ENCODE data around the gene SMIM41. TPM values are rescaled to one million over a fixed set of nuclear protein-coding genes. Genes with fewer than 3 reads are reported as not detected.

Gene SMIM41
- polyA plus RNA-seq, 1 donor (not counting 4 experiments of a cell fraction or from before 2014, with no cell fraction given), result not detected

DNA sequence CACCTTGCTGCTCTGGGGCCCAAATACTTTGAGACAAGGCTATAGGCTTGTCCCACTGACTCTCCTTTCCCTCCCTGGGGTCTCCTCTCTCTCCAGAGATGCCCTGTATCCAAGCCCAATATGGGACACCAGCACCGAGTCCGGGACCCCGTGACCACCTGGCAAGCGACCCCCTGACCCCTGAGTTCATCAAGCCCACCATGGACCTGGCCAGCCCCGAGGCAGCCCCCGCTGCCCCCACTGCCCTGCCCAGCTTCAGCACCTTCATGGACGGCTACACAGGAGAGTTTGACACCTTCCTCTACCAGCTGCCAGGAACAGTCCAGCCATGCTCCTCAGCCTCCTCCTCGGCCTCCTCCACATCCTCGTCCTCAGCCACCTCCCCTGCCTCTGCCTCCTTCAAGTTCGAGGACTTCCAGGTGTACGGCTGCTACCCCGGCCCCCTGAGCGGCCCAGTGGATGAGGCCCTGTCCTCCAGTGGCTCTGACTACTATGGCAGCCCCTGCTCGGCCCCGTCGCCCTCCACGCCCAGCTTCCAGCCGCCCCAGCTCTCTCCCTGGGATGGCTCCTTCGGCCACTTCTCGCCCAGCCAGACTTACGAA is 25.2 kb upstream of the SMIM41 start:
- no peak for FAIRE-seq
- Histone ChIP-seq H3K9me1 (ENCODE audit: control insufficient read depth, extremely low read depth, insufficient read depth, low read length) (no peaks in the 10 kb centered on the region), H3K27me3 (ENCODE audit: control insufficient read depth, extremely low read depth, insufficient read depth, low read length) (no peaks in the 10 kb centered on the region), H3K27ac (ENCODE audit: control insufficient read depth, insufficient read depth, low read length) (no peak overlapping the region), H4K20me1 (ENCODE audit: control insufficient read depth, extremely low read depth, insufficient read depth, low read length) (no peaks in the 10 kb centered on the region), H3K9ac (ENCODE audit: control insufficient read depth, extremely low read depth, insufficient read depth, low read length) (no peak overlapping the region), H3K36me3 (ENCODE audit: control insufficient read depth in 2 of 2, extremely low read depth in 1 of 2, insufficient read depth in 2 of 2, low read length in 2 of 2) (no peaks in the 10 kb centered on the region), H3K4me1 (ENCODE audit: control insufficient read depth, extremely low read depth, insufficient read depth, low read length) (peaks cover 23% of the 10 kb centered on the region), H3K4me3 (ENCODE audit: control insufficient read depth in 2 of 3, extremely low read depth in 1 of 3, insufficient read depth in 2 of 3, low read depth in 1 of 3, low read length in 3 of 3) (no peak overlapping the region), H2AFZ (ENCODE audit: control insufficient read depth, low read length) (no peak overlapping the region), H3K4me2 (ENCODE audit: control insufficient read depth, extremely low read depth, insufficient read depth, low read depth, low read length) (no peak overlapping the region), H3K9me3 (ENCODE audit: control insufficient read depth, low read depth, low read length) (no peaks in the 10 kb centered on the region), H3K79me2 (ENCODE audit: control insufficient read depth, insufficient read depth, low read length) (no peaks in the 10 kb centered on the region)
- no peak for TF ChIP-seq EZH2 (IDR thresholded peaks at IDR 0.05; ENCODE audit: low read length)
- TF ChIP-seq, protein P1, sequence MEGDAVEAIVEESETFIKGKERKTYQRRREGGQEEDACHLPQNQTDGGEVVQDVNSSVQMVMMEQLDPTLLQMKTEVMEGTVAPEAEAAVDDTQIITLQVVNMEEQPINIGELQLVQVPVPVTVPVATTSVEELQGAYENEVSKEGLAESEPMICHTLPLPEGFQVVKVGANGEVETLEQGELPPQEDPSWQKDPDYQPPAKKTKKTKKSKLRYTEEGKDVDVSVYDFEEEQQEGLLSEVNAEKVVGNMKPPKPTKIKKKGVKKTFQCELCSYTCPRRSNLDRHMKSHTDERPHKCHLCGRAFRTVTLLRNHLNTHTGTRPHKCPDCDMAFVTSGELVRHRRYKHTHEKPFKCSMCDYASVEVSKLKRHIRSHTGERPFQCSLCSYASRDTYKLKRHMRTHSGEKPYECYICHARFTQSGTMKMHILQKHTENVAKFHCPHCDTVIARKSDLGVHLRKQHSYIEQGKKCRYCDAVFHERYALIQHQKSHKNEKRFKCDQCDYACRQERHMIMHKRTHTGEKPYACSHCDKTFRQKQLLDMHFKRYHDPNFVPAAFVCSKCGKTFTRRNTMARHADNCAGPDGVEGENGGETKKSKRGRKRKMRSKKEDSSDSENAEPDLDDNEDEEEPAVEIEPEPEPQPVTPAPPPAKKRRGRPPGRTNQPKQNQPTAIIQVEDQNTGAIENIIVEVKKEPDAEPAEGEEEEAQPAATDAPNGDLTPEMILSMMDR (optimal IDR thresholded peaks at IDR 0.05 in 1 of 3, IDR thresholded peaks at IDR 0.05 in 1 of 3, conservative IDR thresholded peaks at IDR 0.05 in 1 of 3; ENCODE audit: extremely low read depth in 1 of 3, insufficient read depth in 2 of 3, low read length in 3 of 3), result no peak
- dilution Hi-C loops (cut with MboI; ENCODE audit: extremely low pct_ligation_motif_present, low sequenced_read_pairs), result no loop called here
- no peak for DNase-seq (ENCODE audit: low read depth, low spot score)

DNA sequence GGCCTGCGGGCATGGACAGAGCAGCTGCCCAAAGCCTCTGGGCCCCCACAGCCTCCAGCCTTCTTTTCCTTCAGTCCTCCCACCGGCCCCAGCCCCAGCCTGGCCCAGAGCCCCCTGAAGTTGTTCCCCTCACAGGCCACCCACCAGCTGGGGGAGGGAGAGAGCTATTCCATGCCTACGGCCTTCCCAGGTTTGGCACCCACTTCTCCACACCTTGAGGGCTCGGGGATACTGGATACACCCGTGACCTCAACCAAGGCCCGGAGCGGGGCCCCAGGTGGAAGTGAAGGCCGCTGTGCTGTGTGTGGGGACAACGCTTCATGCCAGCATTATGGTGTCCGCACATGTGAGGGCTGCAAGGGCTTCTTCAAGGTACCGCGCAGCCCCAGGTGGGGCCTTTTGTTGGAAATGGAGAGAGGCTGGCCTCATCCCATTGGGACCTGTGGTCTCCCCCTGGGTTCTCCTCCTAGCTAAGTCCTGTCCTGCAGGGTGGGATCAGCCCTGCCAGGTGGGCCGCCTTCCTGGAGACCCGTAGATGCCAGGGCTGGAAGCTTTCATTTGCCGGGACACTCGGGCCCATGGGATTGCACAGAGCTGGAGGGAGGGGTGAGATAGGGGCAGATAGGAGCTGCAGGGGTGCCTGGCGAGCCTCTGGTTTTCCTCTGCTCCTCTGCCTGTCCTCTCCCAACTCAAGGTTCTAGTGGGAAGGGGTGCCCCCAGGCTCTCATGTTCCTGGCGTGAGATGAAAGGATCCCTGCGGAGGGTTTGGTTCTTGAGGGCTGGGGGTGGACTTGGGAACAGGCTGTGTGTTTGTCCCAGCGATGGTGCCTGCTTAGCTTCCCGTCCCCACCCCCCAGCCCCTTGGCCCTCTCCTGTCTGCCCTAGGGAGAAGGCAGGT is 24.4 kb upstream of the SMIM41 start:
- no peak overlapping the region for H2AFZ ChIP-seq (ENCODE audit: control insufficient read depth, low read length)
- TF ChIP-seq, protein P1 (optimal IDR thresholded peaks at IDR 0.05 in 1 of 3, IDR thresholded peaks at IDR 0.05 in 1 of 3, conservative IDR thresholded peaks at IDR 0.05 in 1 of 3; ENCODE audit: extremely low read depth in 1 of 3, insufficient read depth in 2 of 3, low read length in 3 of 3), result no peak
- TF ChIP-seq EZH2 (IDR thresholded peaks at IDR 0.05; ENCODE audit: low read length), result no peak
- H3K36me3 ChIP-seq (ENCODE audit: control insufficient read depth in 2 of 2, extremely low read depth in 1 of 2, insufficient read depth in 2 of 2, low read length in 2 of 2), result no peaks in the 10 kb centered on the region
- no peaks in the 10 kb centered on the region for H4K20me1 ChIP-seq (ENCODE audit: control insufficient read depth, extremely low read depth, insufficient read depth, low read length)
- H3K27me3 ChIP-seq (ENCODE audit: control insufficient read depth, extremely low read depth, insufficient read depth, low read length), result no peaks in the 10 kb centered on the region
- no peaks in the 10 kb centered on the region for H3K79me2 ChIP-seq (ENCODE audit: control insufficient read depth, insufficient read depth, low read length)
- H3K9me3 ChIP-seq (ENCODE audit: control insufficient read depth, low read depth, low read length), result no peaks in the 10 kb centered on the region
- H3K4me3 ChIP-seq (ENCODE audit: control insufficient read depth in 2 of 3, extremely low read depth in 1 of 3, insufficient read depth in 2 of 3, low read depth in 1 of 3, low read length in 3 of 3), result no peak overlapping the region
- H3K9me1 ChIP-seq (ENCODE audit: control insufficient read depth, extremely low read depth, insufficient read depth, low read length), result no peaks in the 10 kb centered on the region
- H3K4me1 ChIP-seq (ENCODE audit: control insufficient read depth, extremely low read depth, insufficient read depth, low read length), result peaks cover 21% of the 10 kb centered on the region
- no peak overlapping the region for H3K9ac ChIP-seq (ENCODE audit: control insufficient read depth, extremely low read depth, insufficient read depth, low read length)
- DNase-seq (ENCODE audit: low read depth, low spot score) (no peak), FAIRE-seq (no peak)
- H3K4me2 ChIP-seq (ENCODE audit: control insufficient read depth, extremely low read depth, insufficient read depth, low read depth, low read length), result no peak overlapping the region
- no peak overlapping the region for H3K27ac ChIP-seq (ENCODE audit: control insufficient read depth, insufficient read depth, low read length)
- dilution Hi-C loops (cut with MboI; ENCODE audit: extremely low pct_ligation_motif_present, low sequenced_read_pairs), result no loop called here

Measured in keratinocyte (primary cell).